ENCODE measurements around the gene DDB1.

- TF ChIP-seq ATF3 (CRISPR knock-in tag; IDR thresholded peaks at IDR 0.05) (no peak), ZNF17 (CRISPR knock-in tag; IDR thresholded peaks at IDR 0.05) (no peak), HOXA3 (CRISPR knock-in tag; IDR thresholded peaks at IDR 0.05) (peak; percentile 59; the same call in 1 of the 2 replicates), ZNF331 (CRISPR knock-in tag; IDR thresholded peaks at IDR 0.05) (no peak), POLR2A (IDR thresholded peaks at IDR 0.05; ENCODE audit: insufficient read depth in 1 of 2, low read depth in 2 of 2, low read length in 2 of 2) (peak in 1 of 2 experiments; percentile 43; a peak in 2 of 4 replicates), RXRA (CRISPR knock-in tag; IDR thresholded peaks at IDR 0.05) (peak; percentile 47; the same call in 1 of the 2 replicates)
Observed at GRCh38 chr11:61265357-61265756, 67.5 kb downstream of the DDB1 start.
